Heart right ventricle (tissue), 16 donors: ENCODE results near the gene PDE6A. TPM values are rescaled to one million over a fixed set of nuclear protein-coding genes. Genes with fewer than 3 reads are reported as not detected.

Experiments used
- ATAC-seq, 8 donors: fragments of 200-7000 bp; cut with Tn5 transposase; one replicate each; pipeline ENCODE4 v1.9.1; 2020; ENCODE audit warnings: mild to moderate bottlenecking in 8 of 8, moderate library complexity in 8 of 8, moderate number of reproducible peaks in 1 of 8
- DNase-seq, 2 donors: peaks; one replicate each; pipeline ENCODE4 v3.0.0-alpha.2; 2020
- H3K27ac ChIP-seq, 10 donors: fragments of 200-600 bp; sonication (generic) in 2 of 10; one replicate each; pipeline versions ENCODE4 v1.5.0 to v1.8.0; 2020 to 2022; ENCODE audit warnings: mild to moderate bottlenecking in 3 of 10
- H3K27me3 ChIP-seq, 7 donors: fragments of 200-600 bp; one replicate each; pipeline ENCODE4 v1.8.0; 2021 to 2022; ENCODE audit warnings: mild to moderate bottlenecking in 2 of 7
- H3K36me3 ChIP-seq, 9 donors: fragments of 200-600 bp; sonication (generic) in 1 of 9; one replicate each; pipeline versions ENCODE4 v1.5.0 to v1.8.0; 2020 to 2022; ENCODE audit warnings: mild to moderate bottlenecking in 2 of 9
- H3K4me1 ChIP-seq, 9 donors: fragments of 200-600 bp; sonication (generic) in 1 of 9; one replicate each; pipeline versions ENCODE4 v1.5.0 to v1.8.0; 2020 to 2022; ENCODE audit warnings: mild to moderate bottlenecking in 4 of 9
- H3K4me3 ChIP-seq, 10 donors: fragments of 200-600 bp; sonication (generic) in 2 of 10; one replicate each; pipeline versions ENCODE4 v1.5.0 to v1.8.0; 2020 to 2022; ENCODE audit warnings: mild to moderate bottlenecking in 7 of 10, moderate library complexity in 2 of 10
- H3K9me3 ChIP-seq, 11 donors: fragments of 200-600 bp in 10 of 11; sonication (generic) in 2 of 11; one replicate each; pipeline versions ENCODE4 v1.5.0 to v1.8.0; 2013 to 2022; ENCODE audit warnings: mild to moderate bottlenecking in 2 of 11, control low read depth in 1 of 11, moderate library complexity in 1 of 11
- CTCF ChIP-seq, 9 donors: fragments of 200-600 bp; sonication (generic) in 2 of 9; IDR thresholded peaks; one replicate each; pipeline versions ENCODE4 v1.5.0 to v1.8.0; 2021 to 2022; ENCODE audit warnings: antibody characterized with exemption in 9 of 9, mild to moderate bottlenecking in 5 of 9, moderate library complexity in 1 of 9
- WGBS, 2 donors: extraction: QIAGEN DNeasy Blood & Tissue Kit; methylation state at CpG; one replicate each; pipeline ENCODE4 v1.1.7; 2013; ENCODE audit warnings: inconsistent platforms in 1 of 2; 5-methylcytosine and 5-hydroxymethylcytosine counted together
- intact Hi-C, 10 donors: fragments of 100-400 bp; cut with DNase I; formaldehyde crosslinking; loops; one replicate each; pipeline versions ENCODE4 v1.11.1 to v1.14.2; 2022
- polyA plus RNA-seq, 2 donors: library from polyadenylated mRNA; stranded (reverse); fragments of 200-250 nt; gene quantifications; one replicate each; pipeline ENCODE4 v1.2.3, GENCODE V29; 2013
- total RNA-seq, 10 donors: library from RNA; stranded (reverse); fragmentation: NEBNext Ultra II Directional in 3 of 10; extraction: Animal tissue kit (Norgen Biotek cat#: 25700) in 3 of 10; gene quantifications; one replicate each; pipeline versions ENCODE4 v1.2.1 to v1.2.4, GENCODE V29; 2021 to 2023
- donor health status: Arrhythmogenic right ventricular cardiomyopathy.
- donor health status: ischemic (EF 13 %, LVEDD 7.1; RV severe dilation, severe dysfunction).
- donor health status: healthy with polysubstance abuse.
- donor health status: DM: no; HTN: yes; CAD: no.
- donor health status: DM: no; HTN: no; CAD: no.
- donor health status: ischemic (EF 25% LVEDD 6.9; RV normal size, moderate dysfunction).
- donor health status: ischemic (EF 25% LVEDD 5.7; RV mildly dilated, moderate dysfunction).
- donor health status: healthy.
- donor health status: DM: yes; HTN: yes; CAD: no.
- donor health status: Ischemic cardiomyopathy.
- donor health status: ischemic (EF 35%, LVEDD 5.7; RV mildly dilated, moderate dysfunction).
- donor health status: nonischemic (EF 11% LVEDD 7.7; RV severe dilation, severe dysfunction).
- donor health status: DM: yes; HTN: yes; CAD: no.
- donor health status: PGD.
- donor health status: ischemic (EF 29% LVEDD 5.4; RV normal size, mild dysfunction).
- donor health status: nonischemic (EF 23%, LVEDD 6.1; RV moderate dilation, normal function).

PDE6A gene
- total and polyA plus RNA-seq, 12 donors, result 0.06 to 0.28 (median 0.17) TPM; not detected in 5

GRCh38 chr5:149827086-149827485, 117.5 kb downstream of the PDE6A start:
- peaks cover 49 to 86% (median 65%) of the 10 kb centered on the region in 9 donors for H3K4me1 ChIP-seq
- no peak for DNase-seq
- intact Hi-C loops, result loop anchor here in 9 of 10 donors (2.0 to 10.0 kb wide), 10 partner anchors 50 to 190 kb away; partner anchors contain the start of gene PPARGC1B (in 7 of the 9)
- 66 to 69% methylated on average over 5 of the region's 5 CpGs for WGBS, 2 donors
- H3K36me3 ChIP-seq, result peaks cover 0 to 61% (median 15%) of the 10 kb centered on the region in 9 donors
- no peak for ATAC-seq
- TF ChIP-seq CTCF (IDR thresholded peaks at IDR 0.05), result no peak
- H3K27me3 ChIP-seq, result no peaks in the 10 kb centered on the region
- no peaks in the 10 kb centered on the region for H3K9me3 ChIP-seq
- H3K4me3 ChIP-seq, result no peak overlapping the region
- peak overlapping the region in 8 of 10 donors; percentile 61 to 89 (median 82) for H3K27ac ChIP-seq

- ATAC-seq, result peak in 6 of 8 donors; percentile 14 to 50 (median 30)
- DNase-seq, result peak; percentile 52 to 71
- Histone ChIP-seq H3K27ac (peak overlapping the region; percentile 12 to 92 (median 84)), H3K4me3 (no peak overlapping the region), H3K4me1 (peaks cover 49 to 91% (median 69%) of the 10 kb centered on the region in 9 donors), H3K36me3 (peaks cover 0 to 57% (median 15%) of the 10 kb centered on the region in 9 donors), H3K27me3 (no peaks in the 10 kb centered on the region), H3K9me3 (no peaks in the 10 kb centered on the region)
- 31 to 47% methylated on average over 9 of the region's 9 CpGs for WGBS, 2 donors
- no peak for TF ChIP-seq CTCF (IDR thresholded peaks at IDR 0.05)
- intact Hi-C loops, result loop anchor here in 9 of 10 donors (2.0 to 10.0 kb wide), 10 partner anchors 49 to 189 kb away; partner anchors contain the start of gene PPARGC1B (in 7 of the 9)
Observed at GRCh38 chr5:149826574-149826973, 118.0 kb downstream of the PDE6A start.

GRCh38 chr5:149824846-149825245, 119.7 kb downstream of the PDE6A start:
- TF ChIP-seq CTCF (IDR thresholded peaks at IDR 0.05), result no peak
- ATAC-seq (peak; percentile 29 to 69 (median 46)), DNase-seq (peak; percentile 44 to 78)
- Histone ChIP-seq H3K36me3 (peaks cover 0 to 52% (median 6%) of the 10 kb centered on the region in 9 donors), H3K9me3 (no peaks in the 10 kb centered on the region), H3K27ac (peak overlapping the region; percentile 65 to 92 (median 84)), H3K27me3 (no peaks in the 10 kb centered on the region), H3K4me3 (no peak overlapping the region), H3K4me1 (peaks cover 49 to 98% (median 75%) of the 10 kb centered on the region in 9 donors)
- intact Hi-C loops, result loop anchor here in 8 of 10 donors (2.0 to 10.0 kb wide), 9 partner anchors 22 to 188 kb away; partner anchors contain the start of gene PPARGC1B (in 5 of the 8)
- WGBS, 2 donors, result 21 to 38% methylated on average over 16 of the region's 16 CpGs

GRCh38 chr5:149824120-149824519, 120.5 kb downstream of the PDE6A start:
- no peaks in the 10 kb centered on the region for H3K27me3 ChIP-seq
- no peaks in the 10 kb centered on the region for H3K9me3 ChIP-seq
- H3K4me3 ChIP-seq, result peak overlapping the region in 1 of 10 donors; percentile 4
- peak overlapping the region; percentile 65 to 92 (median 84) for H3K27ac ChIP-seq
- TF ChIP-seq CTCF (IDR thresholded peaks at IDR 0.05), result no peak
- intact Hi-C loops, result loop anchor here in 3 of 10 donors (2.0 to 10.0 kb wide), 4 partner anchors 21 to 89 kb away; partner anchors contain the start of gene PPARGC1B (in 1 of the 3)
- 51 to 52% methylated on average over 7 of the region's 7 CpGs for WGBS, 2 donors
- peaks cover 49 to 99% (median 75%) of the 10 kb centered on the region in 9 donors for H3K4me1 ChIP-seq
- H3K36me3 ChIP-seq, result peaks cover 0 to 47% (median 6%) of the 10 kb centered on the region in 9 donors
- DNase-seq, result no peak
- ATAC-seq, result peak in 1 of 8 donors; percentile 3
